ENCODE data around the gene HSD17B14.
A peak's percentile ranks its signal among the peaks of the same experiment; 100 is the strongest.

Gene HSD17B14

GRCh38 chr19:48826606-48827020, 9.7 kb downstream of the HSD17B14 start:
- DNase-seq (ENCODE audit: low read depth), result no peak

- DNase-seq (ENCODE audit: low read depth), result no peak
These were observed 13.8 kb downstream of the HSD17B14 start for GRCh38 chr19:48822514-48822913.

DNA sequence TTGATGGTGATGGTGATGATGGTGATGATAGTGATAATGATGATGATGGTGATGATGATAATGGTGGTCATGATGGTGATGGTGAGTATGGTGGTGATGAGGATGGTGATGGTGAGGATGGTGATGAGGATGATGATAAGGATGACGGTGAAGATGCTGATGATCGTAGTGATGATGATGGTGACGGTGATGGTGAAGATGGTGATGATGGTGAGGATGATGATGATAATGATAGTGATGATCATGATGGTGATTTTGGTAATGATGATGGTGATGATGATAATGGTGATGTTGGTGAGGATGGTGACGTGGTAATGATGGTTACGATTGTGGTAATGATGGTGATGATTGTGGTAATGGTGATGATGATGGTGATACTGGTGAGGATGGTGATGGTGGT, 14.7 kb downstream of the HSD17B14 start:
- no peak for DNase-seq (ENCODE audit: low read depth)

DNA sequence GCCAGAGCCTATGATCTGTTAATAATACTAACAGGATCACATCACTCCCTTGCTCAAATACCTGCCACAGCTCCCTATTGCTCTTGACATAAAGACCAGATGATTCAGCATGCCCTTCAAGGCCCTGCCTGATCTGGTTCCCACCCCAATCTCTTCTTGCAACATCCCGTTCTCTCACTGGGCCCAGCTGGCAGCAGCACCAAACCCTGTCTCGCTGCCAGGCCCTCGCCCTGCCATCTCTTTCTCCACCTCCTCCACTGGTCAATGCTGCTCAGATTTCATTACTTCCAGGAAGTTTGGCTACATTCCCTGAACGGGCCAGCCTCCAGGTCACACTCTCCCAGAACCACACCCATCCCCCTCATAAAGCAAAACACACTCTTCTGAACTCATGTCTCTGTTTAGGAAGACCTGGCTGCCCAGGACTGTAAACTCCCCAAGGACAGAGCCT, 16.9 kb downstream of the HSD17B14 start:
- peak; percentile 93 for DNase-seq (ENCODE audit: low read depth)

GRCh38 chr19:48818234-48818820, 18.0 kb downstream of the HSD17B14 start:
- no peak for DNase-seq (ENCODE audit: low read depth)

DNA sequence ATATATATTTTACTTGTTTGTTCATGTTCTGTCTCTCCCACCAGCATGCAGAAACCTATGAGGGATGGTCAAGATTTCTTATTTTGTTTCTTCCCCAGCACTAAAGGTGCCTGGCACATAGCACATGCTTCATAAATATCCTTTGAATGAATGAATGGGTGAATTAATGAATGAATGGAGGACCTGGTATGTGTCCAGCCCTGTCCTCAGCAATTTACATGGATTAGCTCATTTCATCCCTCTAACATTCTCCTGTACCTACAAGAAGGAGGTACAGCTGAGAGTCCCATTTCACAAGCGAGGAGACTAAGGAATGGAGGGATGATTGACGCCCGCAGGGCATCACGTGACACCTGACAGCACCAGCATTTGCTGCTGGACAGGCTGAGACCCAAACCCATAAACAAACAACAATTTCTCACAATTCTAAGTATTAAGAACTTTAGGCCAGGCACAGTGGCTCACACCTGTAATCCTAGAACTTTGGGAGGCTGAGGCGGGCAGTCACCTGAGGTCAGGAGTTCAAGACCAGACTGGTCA, 18.6 kb downstream of the HSD17B14 start:
- DNase-seq (ENCODE audit: low read depth), result no peak

DNA sequence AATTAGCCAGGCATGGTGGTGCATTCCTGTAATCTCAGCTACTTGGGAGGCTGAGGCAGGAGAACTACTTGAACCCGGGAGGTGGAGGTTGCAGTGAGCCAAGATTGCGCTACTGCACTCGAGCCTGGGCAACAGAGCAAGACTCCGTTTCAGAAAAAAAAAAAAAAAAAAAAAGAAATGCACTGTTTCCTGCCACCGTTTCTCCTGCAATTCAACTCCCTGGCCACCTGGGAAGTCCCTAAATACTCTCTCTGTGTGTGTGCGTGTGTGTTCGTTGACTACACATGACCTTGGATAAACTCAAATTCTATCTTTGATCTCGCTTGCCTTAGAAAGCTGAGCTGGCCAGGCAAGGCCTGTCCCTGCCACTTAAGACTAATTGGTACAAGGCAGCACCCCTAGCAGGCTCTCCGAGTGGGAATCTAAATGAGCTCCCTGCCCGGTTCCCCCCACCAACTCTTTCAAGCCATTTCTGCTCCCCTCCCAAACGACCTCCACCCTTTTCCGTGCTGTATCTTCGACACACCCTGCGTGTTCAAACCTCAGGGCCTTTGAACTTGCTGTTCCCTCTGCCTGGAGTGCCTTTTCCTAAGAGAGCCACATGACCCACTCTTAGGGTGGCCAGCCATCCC, 20.3 kb downstream of the HSD17B14 start:
- DNase-seq (ENCODE audit: low read depth), result no peak

- no peak for DNase-seq (ENCODE audit: low read depth)
These were observed 21.4 kb downstream of the HSD17B14 start for GRCh38 chr19:48814895-48815294.

- DNase-seq (ENCODE audit: low read depth), result no peak
These were observed 23.0 kb downstream of the HSD17B14 start for GRCh38 chr19:48813123-48813913.

GRCh38 chr19:48812094-48812929, 24.0 kb downstream of the HSD17B14 start:
- DNase-seq (ENCODE audit: low read depth), result peak; percentile 36

DNA sequence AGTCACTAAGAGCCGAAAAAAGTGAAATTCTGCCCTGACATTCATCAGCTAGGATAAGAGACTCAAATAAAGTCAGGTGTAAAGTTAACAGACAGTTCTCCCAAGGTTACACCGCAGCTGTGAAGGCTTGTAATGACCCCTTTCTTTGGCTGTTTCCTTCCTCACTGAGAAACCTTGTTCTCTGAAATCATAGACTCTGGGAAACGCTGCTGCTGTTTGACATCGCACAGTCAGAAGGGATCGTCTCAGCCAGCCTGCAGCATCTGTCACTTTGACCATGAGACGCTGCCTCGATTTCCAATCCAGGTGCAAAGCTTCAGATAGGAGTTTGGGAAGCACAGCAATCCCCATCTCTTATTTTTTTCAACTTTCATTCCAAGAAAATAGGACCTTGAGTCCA, 26.1 kb downstream of the HSD17B14 start:
- no peak for DNase-seq (ENCODE audit: low read depth)

DNA sequence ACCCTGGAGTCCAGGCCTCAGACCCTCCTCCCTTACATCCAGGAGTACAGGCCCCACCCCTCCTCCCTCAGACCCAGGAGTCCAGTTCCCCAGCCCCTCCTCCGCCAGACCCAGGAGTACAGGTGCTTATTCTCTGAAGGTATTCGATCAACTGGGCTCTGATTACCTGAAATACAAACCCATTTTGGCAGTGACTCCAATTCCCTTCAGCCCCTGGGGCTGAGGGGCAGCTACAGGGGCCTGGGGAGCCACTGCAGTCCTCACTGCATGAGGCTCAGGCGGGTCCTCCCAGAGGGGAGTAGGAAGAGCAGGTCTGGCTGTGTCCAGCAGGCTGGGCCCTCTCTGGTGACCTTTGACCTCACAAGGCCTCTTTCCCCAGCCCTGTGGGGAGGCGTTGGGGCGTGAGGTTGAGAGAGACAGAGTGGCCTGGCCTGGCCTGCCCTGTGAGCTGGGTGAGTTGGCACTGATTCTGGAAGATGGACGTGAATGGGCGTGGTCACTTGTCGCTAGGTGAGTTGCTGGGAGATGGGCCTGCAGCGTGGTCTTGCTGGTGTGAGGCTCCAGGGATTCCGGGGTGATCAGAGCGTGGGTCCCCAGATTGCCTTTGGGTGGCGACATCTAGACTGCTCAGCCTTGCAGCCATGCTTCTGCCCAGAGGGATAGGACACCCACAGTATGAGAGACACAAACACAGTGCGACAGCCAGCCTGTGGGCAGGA, 28.5 kb downstream of the HSD17B14 start:
- no peak for DNase-seq (ENCODE audit: low read depth)

- no peak for DNase-seq (ENCODE audit: low read depth)
These were observed 29.3 kb downstream of the HSD17B14 start for GRCh38 chr19:48806818-48807589.

DNA sequence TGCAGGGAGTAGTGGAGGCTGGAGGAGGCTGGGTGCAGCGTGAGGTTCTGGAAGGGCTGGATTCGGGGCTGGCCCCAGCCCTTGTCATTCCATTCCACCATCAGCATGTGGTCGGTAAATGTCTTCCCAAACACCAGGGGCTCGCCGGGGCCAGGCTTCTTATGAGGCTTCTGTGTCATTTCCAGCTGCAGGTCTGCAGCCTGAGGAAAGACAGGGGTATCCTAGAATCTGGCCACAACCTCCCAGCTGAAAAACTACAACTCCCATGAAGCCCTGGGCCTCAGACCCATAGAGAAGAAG, 29.8 kb downstream of the HSD17B14 start:
- no peak for DNase-seq (ENCODE audit: low read depth)

GRCh38 chr19:48805452-48805851, 30.8 kb downstream of the HSD17B14 start:
- DNase-seq (ENCODE audit: low read depth), result no peak

DNA sequence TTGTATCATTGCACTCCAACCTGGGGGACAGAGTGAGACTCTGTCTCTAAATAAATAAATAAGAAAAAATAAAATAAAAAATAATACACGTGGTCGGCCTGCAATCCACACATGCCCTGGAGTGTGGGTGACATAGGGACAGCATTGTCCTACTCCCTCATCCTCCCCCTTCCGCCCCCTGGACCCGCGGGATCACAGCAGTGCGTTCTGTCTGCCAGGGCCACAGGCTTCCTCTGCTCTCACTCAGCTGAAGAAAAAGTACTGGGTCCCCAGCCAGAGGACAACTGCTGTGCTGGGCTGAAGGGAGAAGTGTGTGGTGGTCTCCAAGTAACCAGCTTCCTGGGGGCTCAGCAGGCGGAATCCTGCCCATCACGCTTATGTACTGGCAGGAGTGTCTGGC, 31.8 kb downstream of the HSD17B14 start:
- DNase-seq (ENCODE audit: low read depth), result no peak

- no peak for DNase-seq (ENCODE audit: low read depth)
These were observed 33.7 kb downstream of the HSD17B14 start for GRCh38 chr19:48802623-48803022.

DNA sequence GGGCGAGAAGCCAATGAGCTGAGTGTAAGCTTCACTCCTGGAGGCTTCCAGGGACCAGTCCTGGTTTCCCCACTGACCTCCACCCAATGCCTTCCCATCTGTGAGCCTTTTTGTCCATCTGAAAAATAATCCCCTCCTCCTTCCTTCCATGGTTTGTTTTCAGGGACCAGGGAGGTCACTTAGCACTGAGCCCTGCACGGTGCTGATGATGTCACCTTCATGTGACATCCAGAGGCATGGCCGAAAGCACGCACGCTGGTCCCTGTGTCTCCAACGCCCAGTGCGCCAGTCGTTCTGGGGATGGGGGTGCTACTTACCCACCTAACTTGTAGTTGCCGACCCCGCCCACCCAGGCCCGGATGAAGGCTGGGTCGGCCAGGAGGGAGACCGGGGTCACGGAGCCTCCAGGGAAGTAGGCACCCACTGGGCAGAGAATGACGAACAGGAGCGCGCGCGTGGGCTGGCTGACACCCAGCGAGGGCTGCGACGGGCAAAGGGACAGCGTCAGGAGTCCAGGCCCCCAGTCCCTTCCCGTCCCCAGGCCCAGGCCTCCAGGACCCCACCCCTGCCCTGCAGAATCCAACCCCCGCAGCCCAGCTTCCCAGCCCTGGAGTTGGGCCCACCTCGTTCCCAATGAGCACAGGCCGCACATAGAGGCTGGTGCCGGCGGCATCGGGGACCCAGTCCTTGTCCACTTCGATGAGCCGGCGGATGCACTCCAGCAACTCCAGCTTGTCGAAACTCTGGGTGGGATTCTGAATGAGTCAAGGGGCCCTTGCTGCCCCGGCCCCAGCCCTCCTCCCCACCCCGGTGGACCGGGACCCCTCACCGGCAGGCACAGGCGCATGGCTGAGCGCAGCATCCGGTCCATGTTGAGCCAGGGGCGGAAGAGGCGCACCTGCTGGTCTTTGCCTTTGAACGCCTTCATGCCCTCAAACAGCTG, 36.7 kb downstream of the HSD17B14 start:
- DNase-seq (ENCODE audit: low read depth), result no peak

- no peak for DNase-seq (ENCODE audit: low read depth)
These were observed 37.4 kb downstream of the HSD17B14 start for GRCh38 chr19:48798937-48799336.

DNA sequence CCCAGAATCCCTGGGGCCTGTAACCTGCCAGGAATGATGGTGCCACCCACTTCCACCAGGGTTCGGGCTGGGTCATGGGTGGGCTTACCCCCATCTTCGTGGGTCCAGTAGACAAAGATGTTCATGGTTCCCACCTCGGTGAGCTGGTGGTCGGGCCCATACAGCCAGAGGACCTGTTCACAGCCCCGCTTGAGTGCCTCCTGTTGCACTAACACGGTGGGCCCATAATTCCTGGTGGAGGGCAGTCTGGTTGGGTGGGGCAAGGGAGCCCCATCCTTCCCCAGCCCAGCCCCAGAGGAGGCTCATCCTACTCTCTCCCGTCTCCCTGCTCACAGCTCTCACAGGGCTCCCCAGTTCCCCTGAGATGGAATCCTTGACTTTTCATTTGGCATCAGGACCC, 39.2 kb downstream of the HSD17B14 start:
- no peak for DNase-seq (ENCODE audit: low read depth)

Measured in stromal cell of bone marrow (primary cell).